Lung (tissue), 10 donors: ENCODE data around the gene TRAF7. TPM values are rescaled to one million over a fixed set of nuclear protein-coding genes. Genes with fewer than 3 reads are reported as not detected.
"Not testable (repeated sequence)": the region's sequence is repeated elsewhere in the genome, so short reads cannot be mapped to it uniquely, and the experiment has no call there.

ENCODE experiments used
- ATAC-seq: fragments of 200-7000 bp; cut with Tn5 transposase; one replicate; pipeline ENCODE4 v1.9.1; 2020; ENCODE audit warnings: moderate number of reproducible peaks; ENCODE audit not compliant: insufficient read depth, low FRiP score
- DNase-seq, 3 donors: peaks; one replicate each; pipeline ENCODE4 v3.0.0-alpha.2; 2013 to 2017
- H3K27ac ChIP-seq, 2 donors: one replicate each; pipeline ENCODE4 v1.5.1; 2013; ENCODE audit warnings: mild to moderate bottlenecking in 2 of 2, moderate library complexity in 2 of 2, control low read depth in 1 of 2, inconsistent platforms in 1 of 2, low read depth in 1 of 2, low read length in 1 of 2
- H3K27me3 ChIP-seq, 3 donors: one replicate each; pipeline ENCODE4 v1.5.1; 2013; ENCODE audit warnings: low read length in 2 of 3; ENCODE audit not compliant: control insufficient read depth in 3 of 3, insufficient read depth in 3 of 3
- H3K36me3 ChIP-seq, 4 donors: one replicate each; pipeline ENCODE4 v1.5.1; 2013; ENCODE audit warnings: low read length in 4 of 4, mild to moderate bottlenecking in 1 of 4, moderate library complexity in 1 of 4; ENCODE audit not compliant: control insufficient read depth in 4 of 4, insufficient read depth in 4 of 4
- H3K4me1 ChIP-seq, 5 donors: one replicate each; pipeline ENCODE4 v1.5.1; 2013; ENCODE audit warnings: low read length in 5 of 5, mild to moderate bottlenecking in 2 of 5, moderate library complexity in 1 of 5; ENCODE audit not compliant: control insufficient read depth in 5 of 5, insufficient read depth in 5 of 5
- H3K4me3 ChIP-seq: one replicate; pipeline ENCODE4 v1.5.1; 2013; ENCODE audit warnings: mild to moderate bottlenecking, control low read depth, moderate library complexity
- H3K9ac ChIP-seq, 2 donors: one replicate each; pipeline ENCODE4 v1.5.1; 2013; ENCODE audit warnings: low read length in 2 of 2, control low read depth in 1 of 2; ENCODE audit not compliant: insufficient read depth in 1 of 2
- H3K9me3 ChIP-seq, 4 donors: one replicate each; pipeline ENCODE4 v1.5.1; 2013; ENCODE audit warnings: low read length in 3 of 4, mild to moderate bottlenecking in 1 of 4, moderate library complexity in 1 of 4; ENCODE audit not compliant: control insufficient read depth in 4 of 4, insufficient read depth in 3 of 4
- WGBS, 2 donors: extraction: QIAGEN DNeasy Blood & Tissue Kit; methylation state at CpG; one replicate each; pipeline ENCODE4 v1.1.7; 2013; 5-methylcytosine and 5-hydroxymethylcytosine counted together
- polyA plus RNA-seq, 2 donors: library from polyadenylated mRNA; stranded (reverse); fragments of 200-250 nt; gene quantifications; one replicate each; pipeline ENCODE4 v1.2.1, GENCODE V29; 2013
- total RNA-seq, 2 donors: library from RNA; depleted of rRNA in 1 of 2; stranded (reverse); fragments of >200 nt in 1 of 2; gene quantifications; one replicate each; pipeline ENCODE4 v1.2.1, GENCODE V29; 2014 to 2021
- donor health status: Bipolar disorder and iron deficiency.
- donor health status: healthy.
- donor health status: DM: yes; HTN: yes; CAD: no.

Gene TRAF7
- total and polyA plus RNA-seq, 4 donors: 33.4 to 74.2 (median 48.3) TPM

DNA sequence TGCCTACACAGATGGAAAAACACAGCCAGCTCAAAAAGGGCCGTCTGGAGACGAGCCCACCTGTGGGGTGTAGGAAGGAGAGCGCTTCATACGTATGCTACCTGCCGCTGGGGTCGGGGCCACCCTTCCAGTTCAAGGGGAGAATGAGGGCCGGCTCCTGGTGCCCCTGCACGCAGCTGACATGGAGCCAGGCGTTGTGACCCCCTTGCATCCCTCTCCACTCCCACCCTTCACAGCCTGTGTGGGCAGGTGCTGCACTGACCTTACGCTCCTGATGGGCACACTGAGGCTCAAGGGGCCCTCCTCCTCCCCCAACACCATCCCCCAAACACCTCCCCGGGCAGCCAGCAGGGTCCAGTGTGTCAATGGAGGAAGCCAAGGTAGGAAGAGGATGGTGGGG lies 30.0 kb upstream of the TRAF7 start:
- Histone ChIP-seq H3K9ac (peak overlapping the region in 1 of 2 donors; percentile 82), H3K4me1 (peaks cover 8 to 45% (median 19%) of the 10 kb centered on the region in 5 donors), H3K27ac (peak overlapping the region; percentile 82 to 91)
- not testable (repeated sequence) for H3K4me3 ChIP-seq, H3K36me3 ChIP-seq, DNase-seq, ATAC-seq, H3K9me3 ChIP-seq, H3K27me3 ChIP-seq
- 37 to 42% methylated on average over 7 to 11 of the region's 11 CpGs for WGBS, 2 donors

DNA sequence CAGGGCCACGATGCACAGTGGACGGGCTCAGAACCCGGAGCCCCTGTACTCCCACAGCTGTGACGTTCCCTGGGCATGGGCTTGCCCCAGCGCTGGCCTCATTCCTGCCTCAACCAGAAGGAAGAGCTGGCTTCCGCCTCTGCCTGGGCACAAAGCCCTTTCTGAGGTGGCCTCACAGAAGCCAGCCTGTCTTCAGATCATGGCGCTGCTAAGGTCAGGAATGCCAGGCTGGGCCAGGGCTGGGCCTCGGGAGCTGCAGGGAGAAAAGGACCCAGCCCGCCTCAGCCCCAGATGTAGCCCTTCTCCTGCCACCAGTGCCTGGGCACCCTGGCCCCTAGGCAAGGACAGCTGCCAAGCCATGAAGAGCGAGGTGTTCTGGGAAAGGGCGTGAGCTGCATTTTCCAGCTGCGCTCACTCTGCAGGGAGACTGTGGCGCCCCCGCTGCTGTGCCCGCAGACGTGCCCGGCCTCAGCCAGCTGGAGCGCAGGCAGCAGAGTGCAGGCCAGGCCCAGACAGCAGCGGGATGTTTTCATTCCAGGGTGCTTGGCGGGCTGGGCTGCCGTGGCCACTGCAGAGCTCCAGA lies 29.3 kb upstream of the TRAF7 start:
- peak; percentile 47 to 62 (median 53) for DNase-seq
- H3K27me3 ChIP-seq, ATAC-seq, H3K36me3 ChIP-seq, H3K9ac ChIP-seq, H3K4me3 ChIP-seq, H3K9me3 ChIP-seq: not testable (repeated sequence)
- Histone ChIP-seq H3K4me1 (peaks cover 8 to 45% (median 19%) of the 10 kb centered on the region in 5 donors), H3K27ac (peak overlapping the region; percentile 71 to 91)
- 44 to 45% methylated on average over 17 to 21 of the region's 21 CpGs for WGBS, 2 donors

GRCh38 chr16:2126928-2127556 lies 28.5 kb upstream of the TRAF7 start:
- not testable (repeated sequence) for H3K27me3 ChIP-seq, DNase-seq, H3K9me3 ChIP-seq, H3K36me3 ChIP-seq, H3K4me3 ChIP-seq, ATAC-seq
- WGBS, 2 donors: 75 to 84% methylated on average over 31 of the region's 31 CpGs
- Histone ChIP-seq H3K27ac (peak overlapping the region; percentile 62 to 77), H3K4me1 (peaks cover 8 to 45% (median 19%) of the 10 kb centered on the region in 5 donors), H3K9ac (peak overlapping the region in 1 of 2 donors; percentile 13)

- ATAC-seq, H3K4me3 ChIP-seq, H3K9ac ChIP-seq, H3K36me3 ChIP-seq, H3K27ac ChIP-seq, H3K27me3 ChIP-seq, H3K9me3 ChIP-seq: not testable (repeated sequence)
- H3K4me1 ChIP-seq: peaks cover 8 to 45% (median 19%) of the 10 kb centered on the region in 5 donors
- DNase-seq: peak; percentile 47 to 68 (median 56)
- whole genome bisulfite sequencing, 2 donors: 47 to 79% methylated on average over 3 of the region's 3 CpGs
Measured at GRCh38 chr16:2127630-2128280, 27.8 kb upstream of the TRAF7 start.

DNA sequence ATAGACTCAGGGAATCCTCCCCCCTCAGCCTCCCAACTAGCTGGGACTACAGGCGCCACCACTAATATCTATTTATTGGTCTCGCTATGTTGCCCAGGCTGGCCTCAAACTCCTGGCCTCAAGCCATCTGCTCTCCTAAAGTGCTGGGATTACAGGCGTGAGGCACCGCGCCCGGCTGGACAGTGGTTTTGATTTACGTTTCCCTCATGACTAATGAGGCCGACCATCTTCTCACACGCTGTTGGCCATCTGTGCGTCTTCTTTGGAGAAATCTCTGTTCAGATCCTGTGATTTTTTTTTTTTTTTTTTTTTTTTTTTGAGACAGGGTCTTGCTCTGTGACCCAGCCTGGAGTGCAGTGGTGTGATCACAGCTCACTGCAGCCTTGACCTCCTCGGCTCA lies 26.3 kb upstream of the TRAF7 start:
- H3K4me1 ChIP-seq: peaks cover 8 to 39% (median 19%) of the 10 kb centered on the region in 5 donors
- not testable (repeated sequence) for DNase-seq, H3K27ac ChIP-seq, H3K36me3 ChIP-seq, H3K9ac ChIP-seq, H3K9me3 ChIP-seq, ATAC-seq, H3K27me3 ChIP-seq, H3K4me3 ChIP-seq
- WGBS, 2 donors: 76 to 86% methylated on average over 9 of the region's 11 CpGs

GRCh38 chr16:2129890-2130447 lies 25.6 kb upstream of the TRAF7 start:
- ATAC-seq, H3K27me3 ChIP-seq, H3K36me3 ChIP-seq, H3K9ac ChIP-seq, H3K27ac ChIP-seq, H3K9me3 ChIP-seq, H3K4me3 ChIP-seq, DNase-seq: not testable (repeated sequence)
- 81 to 86% methylated on average over 22 of the region's 22 CpGs for WGBS, 2 donors
- peaks cover 8 to 32% (median 19%) of the 10 kb centered on the region in 5 donors for H3K4me1 ChIP-seq

DNA sequence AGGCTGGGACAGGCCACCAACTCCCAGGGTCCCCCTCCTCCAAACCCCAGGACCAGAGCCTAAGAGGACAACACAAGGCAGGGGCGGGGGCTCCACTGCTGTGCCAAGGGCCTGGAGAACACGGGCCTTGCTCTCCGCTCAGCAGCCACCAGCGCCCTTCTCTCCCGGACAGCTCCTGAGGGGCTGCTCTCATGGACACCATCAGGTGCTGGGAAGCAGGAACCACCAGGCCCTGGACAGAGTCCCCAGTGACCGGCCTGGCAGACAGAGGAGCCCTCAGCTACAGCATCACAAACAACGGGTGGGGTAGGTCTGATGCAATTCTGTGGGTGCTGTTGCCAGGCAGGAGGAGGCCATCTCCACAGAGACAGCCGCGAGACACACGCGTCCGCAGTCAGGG lies 21.8 kb upstream of the TRAF7 start:
- 33 to 53% methylated on average over 1 to 7 of the region's 12 CpGs for WGBS, 2 donors
- H3K9ac ChIP-seq, H3K27ac ChIP-seq, H3K27me3 ChIP-seq, DNase-seq, H3K4me1 ChIP-seq, H3K9me3 ChIP-seq, ATAC-seq, H3K36me3 ChIP-seq, H3K4me3 ChIP-seq: not testable (repeated sequence)

- Histone ChIP-seq H3K27ac (peak overlapping the region in 1 of 2 donors; percentile 77), H3K4me3 (peak overlapping the region; percentile 31)
- 1% methylated on average over 19 to 33 of the region's 42 CpGs for WGBS, 2 donors
- not testable (repeated sequence) for H3K9me3 ChIP-seq, H3K9ac ChIP-seq, H3K27me3 ChIP-seq, H3K4me1 ChIP-seq, H3K36me3 ChIP-seq, ATAC-seq
- peak in 1 of 3 donors; percentile 20 for DNase-seq
Measured at GRCh38 chr16:2135071-2135470, 20.5 kb upstream of the TRAF7 start.
